ENCODE data around the gene TESMIN. TPM values are rescaled to one million over a fixed set of nuclear protein-coding genes. Genes with fewer than 3 reads are reported as not detected.

The TESMIN gene
- total RNA-seq, 2 experiments from 2014 or later: 3.4 to 4.9 TPM

GRCh38 chr11:68763181-68763721, 11.9 kb upstream of the TESMIN start:
- intact Hi-C loops (cut with micrococcal nuclease): no loop called here
- peaks cover 5% of the 10 kb centered on the region for H3K36me3 Mint-ChIP-seq (ENCODE audit: low read depth)
- H3K27me3 Mint-ChIP-seq: no peaks in the 10 kb centered on the region
- ATAC-seq (no peak), DNase-seq (no peak)
- H3K9me3 Mint-ChIP-seq: no peaks in the 10 kb centered on the region
- POLR2A ChIA-PET: no interaction called here
- CTCF ChIA-PET: no interaction called here
- TF ChIP-seq CTCF (IDR thresholded peaks at IDR 0.05): no peak
- no peak overlapping the region for H3K27ac Mint-ChIP-seq
- H3K4me3 Mint-ChIP-seq: no peak overlapping the region
- H3K4me1 Mint-ChIP-seq (ENCODE audit: low read depth): no peaks in the 10 kb centered on the region

GRCh38 chr11:68762481-68762880, 11.2 kb upstream of the TESMIN start:
- DNase-seq (no peak), ATAC-seq (no peak)
- no peaks in the 10 kb centered on the region for H3K9me3 Mint-ChIP-seq
- H3K27ac Mint-ChIP-seq: no peak overlapping the region
- H3K4me3 Mint-ChIP-seq: no peak overlapping the region
- ChIA-PET CTCF (no interaction called here), POLR2A (no interaction called here)
- H3K4me1 Mint-ChIP-seq (ENCODE audit: low read depth): no peaks in the 10 kb centered on the region
- intact Hi-C loops (cut with micrococcal nuclease): no loop called here
- no peaks in the 10 kb centered on the region for H3K27me3 Mint-ChIP-seq
- TF ChIP-seq CTCF (IDR thresholded peaks at IDR 0.05): no peak
- peaks cover 3% of the 10 kb centered on the region for H3K36me3 Mint-ChIP-seq (ENCODE audit: low read depth)

- Mint-ChIP-seq H3K27ac (no peak overlapping the region), H3K4me3 (no peak overlapping the region), H3K36me3 (ENCODE audit: low read depth) (peaks cover 5% of the 10 kb centered on the region), H3K4me1 (ENCODE audit: low read depth) (no peaks in the 10 kb centered on the region), H3K9me3 (no peaks in the 10 kb centered on the region), H3K27me3 (no peaks in the 10 kb centered on the region)
- no peak for ATAC-seq
- ChIA-PET POLR2A (no interaction called here), CTCF (no interaction called here)
- DNase-seq: no peak
- no peak for TF ChIP-seq CTCF (IDR thresholded peaks at IDR 0.05)
- intact Hi-C loops (cut with micrococcal nuclease): no loop called here
These were observed 10.5 kb upstream of the TESMIN start for GRCh38 chr11:68761801-68762200.

GRCh38 chr11:68759991-68760390, 8.7 kb upstream of the TESMIN start:
- H3K9me3 Mint-ChIP-seq: no peaks in the 10 kb centered on the region
- POLR2A ChIA-PET: interaction anchor here (0.7 kb wide), 1 partner anchor 115 kb away, joined by 3 read pairs; no protein-coding TSS in a partner anchor
- H3K27me3 Mint-ChIP-seq: no peaks in the 10 kb centered on the region
- TF ChIP-seq CTCF (IDR thresholded peaks at IDR 0.05): no peak
- ATAC-seq: no peak
- no peak for DNase-seq
- no peaks in the 10 kb centered on the region for H3K4me1 Mint-ChIP-seq (ENCODE audit: low read depth)
- H3K36me3 Mint-ChIP-seq (ENCODE audit: low read depth): peaks cover 5% of the 10 kb centered on the region
- H3K4me3 Mint-ChIP-seq: no peak overlapping the region
- CTCF ChIA-PET: no interaction called here
- no peak overlapping the region for H3K27ac Mint-ChIP-seq
- intact Hi-C loops (cut with micrococcal nuclease): no loop called here

- intact Hi-C loops (cut with micrococcal nuclease): no loop called here
- no peak overlapping the region for H3K4me3 Mint-ChIP-seq
These were observed 6.4 kb upstream of the TESMIN start for GRCh38 chr11:68757711-68758110.

More at GRCh38 chr11:68757711-68758110, 6.4 kb upstream of the TESMIN start:
- no peak for DNase-seq
- ChIA-PET CTCF (no interaction called here), POLR2A (no interaction called here)
- H3K27ac Mint-ChIP-seq: no peak overlapping the region
- no peaks in the 10 kb centered on the region for H3K27me3 Mint-ChIP-seq
- H3K36me3 Mint-ChIP-seq (ENCODE audit: low read depth): peaks cover 5% of the 10 kb centered on the region
- TF ChIP-seq CTCF (IDR thresholded peaks at IDR 0.05): no peak
- no peak for ATAC-seq
- H3K4me1 Mint-ChIP-seq (ENCODE audit: low read depth): no peaks in the 10 kb centered on the region
- H3K9me3 Mint-ChIP-seq: no peaks in the 10 kb centered on the region
